ENCODE results near the gene ZDHHC7. TPM values are rescaled to one million over a fixed set of nuclear protein-coding genes. Genes with fewer than 3 reads are reported as not detected.
A peak's percentile ranks its signal among the peaks of the same experiment; 100 is the strongest.

ZDHHC7 gene
- total RNA-seq, 4 donors from 2014 or later = 24.8 to 89.1 (median 69.6) TPM

DNA sequence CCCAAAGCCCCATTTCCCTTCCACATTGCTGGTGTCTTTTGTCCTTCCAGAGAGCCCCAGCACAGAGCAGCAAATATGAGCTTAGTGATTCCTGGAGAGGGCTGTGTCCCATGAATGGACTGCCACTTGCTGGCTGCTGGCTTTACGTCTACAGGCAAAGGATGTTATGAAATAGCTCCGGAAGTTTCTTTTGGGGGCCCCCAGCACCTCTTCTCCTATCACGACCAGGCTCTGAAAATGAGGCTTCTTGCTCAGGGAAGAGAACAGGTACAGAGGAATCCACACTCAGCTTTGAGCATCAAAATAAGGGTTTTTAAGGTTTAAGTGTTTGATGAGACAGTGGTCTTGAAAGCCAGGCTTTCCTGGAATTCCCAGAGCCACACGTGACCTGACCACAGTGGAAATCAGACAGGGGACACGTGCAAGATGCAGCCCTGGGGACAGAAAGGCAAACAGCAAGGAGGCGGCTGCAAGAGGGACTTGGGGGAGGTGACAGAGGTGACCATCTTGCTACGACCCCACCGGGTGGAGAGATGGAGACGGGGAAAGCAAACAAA lies 58.1 kb downstream of the ZDHHC7 start:
- Histone ChIP-seq H3K27me3 (no peaks in the 10 kb centered on the region), H3K4me1 (peaks cover 0 to 18% (median 0%) of the 10 kb centered on the region in 4 donors), H3K27ac (peak overlapping the region in 2 of 4 donors; percentile 14 to 48), H3K36me3 (no peaks in the 10 kb centered on the region), H3K4me3 (no peak overlapping the region), H3K9me3 (no peaks in the 10 kb centered on the region)
- no peak for DNase-seq
- TF ChIP-seq, protein P1, sequence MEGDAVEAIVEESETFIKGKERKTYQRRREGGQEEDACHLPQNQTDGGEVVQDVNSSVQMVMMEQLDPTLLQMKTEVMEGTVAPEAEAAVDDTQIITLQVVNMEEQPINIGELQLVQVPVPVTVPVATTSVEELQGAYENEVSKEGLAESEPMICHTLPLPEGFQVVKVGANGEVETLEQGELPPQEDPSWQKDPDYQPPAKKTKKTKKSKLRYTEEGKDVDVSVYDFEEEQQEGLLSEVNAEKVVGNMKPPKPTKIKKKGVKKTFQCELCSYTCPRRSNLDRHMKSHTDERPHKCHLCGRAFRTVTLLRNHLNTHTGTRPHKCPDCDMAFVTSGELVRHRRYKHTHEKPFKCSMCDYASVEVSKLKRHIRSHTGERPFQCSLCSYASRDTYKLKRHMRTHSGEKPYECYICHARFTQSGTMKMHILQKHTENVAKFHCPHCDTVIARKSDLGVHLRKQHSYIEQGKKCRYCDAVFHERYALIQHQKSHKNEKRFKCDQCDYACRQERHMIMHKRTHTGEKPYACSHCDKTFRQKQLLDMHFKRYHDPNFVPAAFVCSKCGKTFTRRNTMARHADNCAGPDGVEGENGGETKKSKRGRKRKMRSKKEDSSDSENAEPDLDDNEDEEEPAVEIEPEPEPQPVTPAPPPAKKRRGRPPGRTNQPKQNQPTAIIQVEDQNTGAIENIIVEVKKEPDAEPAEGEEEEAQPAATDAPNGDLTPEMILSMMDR (IDR thresholded peaks at IDR 0.05) = no peak
- no peak for TF ChIP-seq POLR2A (IDR thresholded peaks at IDR 0.05)

DNA sequence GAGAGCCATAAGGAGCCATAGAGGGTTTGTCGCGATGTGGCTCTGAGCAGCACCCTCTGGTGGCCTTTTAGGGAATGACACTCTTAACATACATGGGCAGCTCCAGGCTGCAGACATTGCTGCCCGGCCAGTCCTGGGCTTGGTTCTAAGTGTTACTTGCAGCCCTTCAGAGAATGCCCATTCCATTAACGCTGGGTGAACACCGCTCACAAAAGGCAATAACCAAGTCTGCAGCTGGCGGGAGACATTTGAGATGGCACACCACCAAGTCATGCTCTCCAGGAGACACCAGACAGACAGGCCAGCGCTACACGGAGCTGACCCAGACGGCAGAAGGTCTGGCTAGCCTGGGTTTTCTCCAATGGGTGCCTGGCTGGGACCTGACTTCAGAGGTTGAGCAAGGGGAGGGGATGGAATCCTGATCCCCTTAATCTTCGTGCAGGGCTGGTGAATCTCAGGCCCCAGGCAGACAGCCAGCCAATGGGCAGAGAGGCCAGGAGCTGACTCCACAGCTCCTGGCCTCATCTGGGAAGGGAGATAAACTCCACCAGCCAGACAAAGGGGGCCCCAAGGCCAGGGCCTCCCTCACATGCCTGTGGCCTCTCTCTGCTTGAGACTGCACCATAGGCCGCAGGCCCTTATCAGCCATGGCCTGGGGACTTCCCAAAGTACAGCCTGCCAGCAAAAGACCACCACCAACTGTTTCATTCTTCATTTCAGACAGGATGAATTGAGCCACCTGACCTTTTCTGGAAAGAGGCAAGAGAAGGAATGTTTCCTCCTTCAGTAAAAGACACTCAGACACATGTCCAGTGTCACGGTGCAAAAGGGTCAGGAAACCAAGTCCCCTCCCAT lies 58.8 kb downstream of the ZDHHC7 start:
- TF ChIP-seq, protein P1 (IDR thresholded peaks at IDR 0.05) = peak; percentile 71 to 95 (median 89)
- TF ChIP-seq POLR2A (IDR thresholded peaks at IDR 0.05) = peak in 1 of 2 donors; percentile 9
- H3K4me3 ChIP-seq = no peak overlapping the region
- no peaks in the 10 kb centered on the region for H3K27me3 ChIP-seq
- H3K9me3 ChIP-seq = no peaks in the 10 kb centered on the region
- DNase-seq = peak; percentile 66 to 88 (median 69)
- peak overlapping the region in 3 of 4 donors; percentile 6 to 48 (median 14) for H3K27ac ChIP-seq
- peaks cover 0 to 18% (median 0%) of the 10 kb centered on the region in 4 donors for H3K4me1 ChIP-seq
- H3K36me3 ChIP-seq = no peaks in the 10 kb centered on the region

DNA sequence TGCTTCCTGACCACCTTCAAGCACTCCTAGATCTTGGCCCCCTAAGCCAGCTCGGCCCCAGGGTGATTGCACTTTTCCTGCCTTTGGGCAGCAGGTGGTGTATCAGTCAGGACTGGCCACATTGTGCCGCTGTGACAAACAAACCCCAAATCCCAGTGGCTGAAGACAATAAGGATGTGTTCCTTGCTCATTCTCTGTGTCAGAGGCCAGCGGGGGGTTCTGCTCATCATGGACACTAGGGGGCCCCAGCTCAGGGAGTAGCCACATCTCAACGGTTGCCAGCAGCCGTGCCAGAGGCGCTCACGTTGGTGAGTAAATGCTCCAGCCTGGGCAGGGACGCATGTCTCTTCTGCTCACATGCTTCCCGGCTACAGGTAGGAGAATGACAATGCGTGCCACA lies 60.4 kb downstream of the ZDHHC7 start:
- DNase-seq = no peak
- H3K4me3 ChIP-seq = no peak overlapping the region
- H3K27ac ChIP-seq = no peak overlapping the region
- H3K4me1 ChIP-seq = peaks cover 0 to 18% (median 0%) of the 10 kb centered on the region in 4 donors
- H3K36me3 ChIP-seq = no peaks in the 10 kb centered on the region
- no peaks in the 10 kb centered on the region for H3K9me3 ChIP-seq
- TF ChIP-seq POLR2A (IDR thresholded peaks at IDR 0.05) = no peak
- TF ChIP-seq, protein P1 (IDR thresholded peaks at IDR 0.05) = peak in 2 of 6 experiments; percentile 2 to 8
- no peaks in the 10 kb centered on the region for H3K27me3 ChIP-seq

- H3K27ac ChIP-seq = peak overlapping the region in 1 of 4 donors; percentile 11
- H3K4me3 ChIP-seq = no peak overlapping the region
- H3K9me3 ChIP-seq = no peaks in the 10 kb centered on the region
These were observed 61.4 kb downstream of the ZDHHC7 start for GRCh38 chr16:84949772-84950436.

More at GRCh38 chr16:84949772-84950436, 61.4 kb downstream of the ZDHHC7 start:
- Histone ChIP-seq H3K27me3 (no peaks in the 10 kb centered on the region), H3K36me3 (no peaks in the 10 kb centered on the region), H3K4me1 (peaks cover 0 to 18% (median 0%) of the 10 kb centered on the region in 4 donors)
- TF ChIP-seq, protein P1 (IDR thresholded peaks at IDR 0.05) = no peak
- TF ChIP-seq POLR2A (IDR thresholded peaks at IDR 0.05) = no peak
- no peak for DNase-seq
